Adrenal gland (tissue), 5 donors: ENCODE measurements around the gene P4HA2.

Experiments used
- CTCF ChIP-seq, 6 experiments: fragments of 450-650 bp in 4 of 6; fragments of 200-600 bp in 2 of 6; sonication (generic) in 1 of 6; IDR thresholded peaks; 1 replicate in 5 of 6; 2 replicates in 1 of 6; pipeline versions ENCODE4 v1.5.1 to v1.8.0; 2016 to 2021; ENCODE audit warnings: antibody characterized with exemption in 6 of 6, mild to moderate bottlenecking in 2 of 6, moderate library complexity in 1 of 6
- POLR2A ChIP-seq, 2 donors: fragments of 450-650 bp; IDR thresholded peaks; one replicate each; pipeline ENCODE4 v1.6.1; 2017; ENCODE audit warnings: antibody characterized with exemption in 2 of 2, mild to moderate bottlenecking in 2 of 2, moderate library complexity in 1 of 2
- donor health status: DM: no; HTN: no; CAD: no.

GRCh38 chr5:132230871-132231270 lies 3.2 kb upstream of the P4HA2 start:
- no peak for TF ChIP-seq CTCF (IDR thresholded peaks at IDR 0.05)
- no peak for TF ChIP-seq POLR2A (IDR thresholded peaks at IDR 0.05)
